ENCODE measurements around the gene BRINP3.

The BRINP3 gene

GRCh38 chr1:190102757-190103326, 374.8 kb downstream of the BRINP3 start:
- Histone ChIP-seq H3K4me3 (ENCODE audit: low read depth, low read length) (no peak overlapping the region), H3K4ac (ENCODE audit: low read depth, low read length) (no peak overlapping the region), H2AK5ac (ENCODE audit: low read length) (no peak overlapping the region), H3K36me3 (ENCODE audit: control insufficient read depth in 1 of 2, insufficient read depth in 2 of 2, low read length in 2 of 2) (no peaks in the 10 kb centered on the region), H3K79me2 (ENCODE audit: control insufficient read depth, insufficient read depth, low read length, poor library complexity) (no peaks in the 10 kb centered on the region), H3K27ac (ENCODE audit: low read depth, low read length) (no peak overlapping the region), H4K91ac (ENCODE audit: low read depth, low read length) (no peak overlapping the region), H3K18ac (ENCODE audit: low read length) (no peak overlapping the region), H3K27me3 (ENCODE audit: insufficient read depth, low read length) (no peaks in the 10 kb centered on the region), H3K4me2 (ENCODE audit: low read length) (no peak overlapping the region), H3K14ac (ENCODE audit: low read length) (no peak overlapping the region), H3K9me3 (ENCODE audit: insufficient read depth, low read depth, low read length) (no peaks in the 10 kb centered on the region), H3K4me1 (ENCODE audit: control insufficient read depth in 1 of 2, insufficient read depth in 2 of 2, low read length in 2 of 2) (no peaks in the 10 kb centered on the region), H3K9ac (ENCODE audit: low read length) (no peak overlapping the region), H3K23ac (ENCODE audit: low read length) (no peak overlapping the region), H2BK5ac (ENCODE audit: low read depth, low read length, poor library complexity) (no peak overlapping the region), H2AFZ (ENCODE audit: insufficient read depth, low read length, poor library complexity) (no peak overlapping the region), H4K12ac (ENCODE audit: low read depth, low read length) (no peak overlapping the region), H2BK12ac (ENCODE audit: low read length) (no peak overlapping the region), H4K8ac (ENCODE audit: low read depth, low read length) (no peak overlapping the region), H3K79me1 (ENCODE audit: low read length) (no peaks in the 10 kb centered on the region), H2BK120ac (ENCODE audit: insufficient read depth, low read length, poor library complexity) (no peak overlapping the region)
- no peak for DNase-seq
- no CpG with 5 or more reads among the region's 5 CpGs for WGBS (ENCODE audit: extremely low coverage, insufficient coverage, insufficient read length)

GRCh38 chr1:190101756-190102155, 375.9 kb downstream of the BRINP3 start:
- Histone ChIP-seq H2BK120ac (ENCODE audit: insufficient read depth, low read length, poor library complexity) (no peak overlapping the region), H3K4ac (ENCODE audit: low read depth, low read length) (no peak overlapping the region), H4K8ac (ENCODE audit: low read depth, low read length) (no peak overlapping the region), H3K4me1 (ENCODE audit: control insufficient read depth in 1 of 2, insufficient read depth in 2 of 2, low read length in 2 of 2) (no peaks in the 10 kb centered on the region), H3K9ac (ENCODE audit: low read length) (no peak overlapping the region), H3K4me2 (ENCODE audit: low read length) (no peak overlapping the region), H2AK5ac (ENCODE audit: low read length) (no peak overlapping the region), H3K9me3 (ENCODE audit: insufficient read depth, low read depth, low read length) (no peaks in the 10 kb centered on the region), H3K27ac (ENCODE audit: low read depth, low read length) (no peak overlapping the region), H2BK12ac (ENCODE audit: low read length) (no peak overlapping the region), H4K12ac (ENCODE audit: low read depth, low read length) (no peak overlapping the region), H3K79me1 (ENCODE audit: low read length) (no peaks in the 10 kb centered on the region), H2AFZ (ENCODE audit: insufficient read depth, low read length, poor library complexity) (no peak overlapping the region), H3K79me2 (ENCODE audit: control insufficient read depth, insufficient read depth, low read length, poor library complexity) (no peaks in the 10 kb centered on the region), H3K4me3 (ENCODE audit: low read depth, low read length) (no peak overlapping the region), H3K18ac (ENCODE audit: low read length) (no peak overlapping the region), H4K91ac (ENCODE audit: low read depth, low read length) (no peak overlapping the region), H3K27me3 (ENCODE audit: insufficient read depth, low read length) (no peaks in the 10 kb centered on the region), H2BK5ac (ENCODE audit: low read depth, low read length, poor library complexity) (no peak overlapping the region), H3K36me3 (ENCODE audit: control insufficient read depth in 1 of 2, insufficient read depth in 2 of 2, low read length in 2 of 2) (no peaks in the 10 kb centered on the region), H3K14ac (ENCODE audit: low read length) (no peak overlapping the region), H3K23ac (ENCODE audit: low read length) (no peak overlapping the region)
- WGBS (ENCODE audit: extremely low coverage, insufficient coverage, insufficient read length): no CpG with 5 or more reads among the region's 3 CpGs
- no peak for DNase-seq

- Histone ChIP-seq H3K36me3 (ENCODE audit: control insufficient read depth in 1 of 2, insufficient read depth in 2 of 2, low read length in 2 of 2) (no peaks in the 10 kb centered on the region), H3K79me1 (ENCODE audit: low read length) (no peaks in the 10 kb centered on the region), H3K27ac (ENCODE audit: low read depth, low read length) (no peak overlapping the region), H4K8ac (ENCODE audit: low read depth, low read length) (no peak overlapping the region), H3K9ac (ENCODE audit: low read length) (no peak overlapping the region), H2BK120ac (ENCODE audit: insufficient read depth, low read length, poor library complexity) (no peak overlapping the region), H3K4me2 (ENCODE audit: low read length) (no peak overlapping the region), H4K91ac (ENCODE audit: low read depth, low read length) (no peak overlapping the region), H3K79me2 (ENCODE audit: control insufficient read depth, insufficient read depth, low read length, poor library complexity) (no peaks in the 10 kb centered on the region), H2BK12ac (ENCODE audit: low read length) (no peak overlapping the region), H3K27me3 (ENCODE audit: insufficient read depth, low read length) (no peaks in the 10 kb centered on the region), H3K14ac (ENCODE audit: low read length) (no peak overlapping the region), H3K23ac (ENCODE audit: low read length) (no peak overlapping the region), H3K4me3 (ENCODE audit: low read depth, low read length) (no peak overlapping the region), H2AK5ac (ENCODE audit: low read length) (no peak overlapping the region), H3K18ac (ENCODE audit: low read length) (no peak overlapping the region), H3K4ac (ENCODE audit: low read depth, low read length) (no peak overlapping the region), H3K4me1 (ENCODE audit: control insufficient read depth in 1 of 2, insufficient read depth in 2 of 2, low read length in 2 of 2) (no peaks in the 10 kb centered on the region), H2BK5ac (ENCODE audit: low read depth, low read length, poor library complexity) (no peak overlapping the region), H4K12ac (ENCODE audit: low read depth, low read length) (no peak overlapping the region), H2AFZ (ENCODE audit: insufficient read depth, low read length, poor library complexity) (no peak overlapping the region), H3K9me3 (ENCODE audit: insufficient read depth, low read depth, low read length) (no peaks in the 10 kb centered on the region)
- DNase-seq: no peak
- no CpG with 5 or more reads among the region's 22 CpGs for WGBS (ENCODE audit: extremely low coverage, insufficient coverage, insufficient read length)
Measured at GRCh38 chr1:190098756-190099155, 378.9 kb downstream of the BRINP3 start.

GRCh38 chr1:190098107-190098506, 379.6 kb downstream of the BRINP3 start:
- H3K79me2 ChIP-seq (ENCODE audit: control insufficient read depth, insufficient read depth, low read length, poor library complexity): no peaks in the 10 kb centered on the region
- no peaks in the 10 kb centered on the region for H3K27me3 ChIP-seq (ENCODE audit: insufficient read depth, low read length)
- H4K8ac ChIP-seq (ENCODE audit: low read depth, low read length): no peak overlapping the region
- H2AK5ac ChIP-seq (ENCODE audit: low read length): no peak overlapping the region
- H3K18ac ChIP-seq (ENCODE audit: low read length): no peak overlapping the region
- H4K91ac ChIP-seq (ENCODE audit: low read depth, low read length): no peak overlapping the region
- no peak overlapping the region for H3K23ac ChIP-seq (ENCODE audit: low read length)
- no peaks in the 10 kb centered on the region for H3K9me3 ChIP-seq (ENCODE audit: insufficient read depth, low read depth, low read length)
- no peaks in the 10 kb centered on the region for H3K4me1 ChIP-seq (ENCODE audit: control insufficient read depth in 1 of 2, insufficient read depth in 2 of 2, low read length in 2 of 2)
- no CpG with 5 or more reads among the region's 7 CpGs for WGBS (ENCODE audit: extremely low coverage, insufficient coverage, insufficient read length)
- H2BK120ac ChIP-seq (ENCODE audit: insufficient read depth, low read length, poor library complexity): no peak overlapping the region
- no peaks in the 10 kb centered on the region for H3K79me1 ChIP-seq (ENCODE audit: low read length)
- no peak overlapping the region for H3K4me3 ChIP-seq (ENCODE audit: low read depth, low read length)
- no peak overlapping the region for H3K14ac ChIP-seq (ENCODE audit: low read length)
- no peak overlapping the region for H2AFZ ChIP-seq (ENCODE audit: insufficient read depth, low read length, poor library complexity)
- no peak for DNase-seq
- H4K12ac ChIP-seq (ENCODE audit: low read depth, low read length): no peak overlapping the region
- no peak overlapping the region for H3K27ac ChIP-seq (ENCODE audit: low read depth, low read length)
- no peak overlapping the region for H2BK5ac ChIP-seq (ENCODE audit: low read depth, low read length, poor library complexity)
- H3K9ac ChIP-seq (ENCODE audit: low read length): no peak overlapping the region
- no peak overlapping the region for H2BK12ac ChIP-seq (ENCODE audit: low read length)
- H3K4me2 ChIP-seq (ENCODE audit: low read length): no peak overlapping the region
- no peaks in the 10 kb centered on the region for H3K36me3 ChIP-seq (ENCODE audit: control insufficient read depth in 1 of 2, insufficient read depth in 2 of 2, low read length in 2 of 2)
- H3K4ac ChIP-seq (ENCODE audit: low read depth, low read length): no peak overlapping the region

Data from trophoblast cell (in vitro differentiated cells and primary cell).